Neural progenitor cell (in vitro differentiated cells): ENCODE measurements around the gene RPH3AL. TPM values are rescaled to one million over a fixed set of nuclear protein-coding genes. Genes with fewer than 3 reads are reported as not detected.
A peak's percentile ranks its signal among the peaks of the same experiment; 100 is the strongest.
"Not testable (repeated sequence)": the region's sequence is repeated elsewhere in the genome, so short reads cannot be mapped to it uniquely, and the experiment has no call there.

Experiments
- DNase-seq: peaks from one replicate; pipeline ENCODE4 v3.0.0-alpha.2; 2016; ENCODE audit warnings: low spot score
- H2AFZ ChIP-seq: fragments of 200-600 bp; sonication (generic); replicated peaks from 2 replicates; pipeline ENCODE4 v1.6.1; 2016; ENCODE audit warnings: antibody characterized with exemption
- H3F3A ChIP-seq: fragments of 200-600 bp; sonication (generic); 2 replicates; pipeline ENCODE4 v1.6.1; 2016; ENCODE audit warnings: antibody characterized with exemption, low read depth
- H3K27ac ChIP-seq: fragments of 200-600 bp; sonication (generic); 2 replicates; pipeline ENCODE4 v1.5.1; 2016; ENCODE audit warnings: mild to moderate bottlenecking
- H3K27me3 ChIP-seq: fragments of 200-600 bp; sonication (generic); 2 replicates; pipeline ENCODE4 v1.6.1; 2016; ENCODE audit warnings: mild to moderate bottlenecking, moderate library complexity
- H3K36me3 ChIP-seq: fragments of 200-600 bp; sonication (generic); 2 replicates; pipeline ENCODE4 v1.5.1; 2016
- H3K4me1 ChIP-seq: fragments of 200-600 bp; sonication (generic); 2 replicates; pipeline ENCODE4 v1.6.1; 2016; ENCODE audit warnings: mixed run types
- H3K4me2 ChIP-seq: fragments of 200-600 bp; sonication (generic); 2 replicates; pipeline ENCODE4 v1.6.1; 2016
- H3K4me3 ChIP-seq: fragments of 200-600 bp; sonication (generic); 2 replicates; pipeline ENCODE4 v1.5.1; 2016
- H3K79me2 ChIP-seq: fragments of 200-600 bp; sonication (generic); 2 replicates; pipeline ENCODE4 v1.6.1; 2016; ENCODE audit warnings: low read depth
- H3K9ac ChIP-seq: fragments of 200-600 bp; sonication (generic); 2 replicates; pipeline ENCODE4 v1.6.1; 2016
- H3K9me3 ChIP-seq: fragments of 200-600 bp; sonication (generic); 2 replicates; pipeline ENCODE4 v1.5.1; 2016; ENCODE audit warnings: low read depth
- H4K20me1 ChIP-seq: fragments of 200-600 bp; sonication (generic); 2 replicates; pipeline ENCODE4 v1.6.1; 2016; ENCODE audit warnings: low read depth
- H3K27ac Mint-ChIP-seq: 3 replicates; pipeline ENCODE4 v1.8.0; 2021; ENCODE audit warnings: mixed read lengths
- H3K27me3 Mint-ChIP-seq: 2 replicates; pipeline ENCODE4 v1.8.0; 2022; ENCODE audit warnings: low read depth, mild to moderate bottlenecking, inconsistent platforms, moderate library complexity, mixed read lengths; ENCODE audit not compliant: insufficient read depth
- H3K36me3 Mint-ChIP-seq: 3 replicates; pipeline ENCODE4 v1.8.0; 2021; ENCODE audit warnings: mixed read lengths
- H3K4me1 Mint-ChIP-seq: 3 replicates; pipeline ENCODE4 v1.8.0; 2021; ENCODE audit warnings: mixed read lengths
- H3K4me3 Mint-ChIP-seq: 3 replicates; pipeline ENCODE4 v1.8.0; 2021; ENCODE audit warnings: mild to moderate bottlenecking, moderate library complexity, mixed read lengths
- H3K9me3 Mint-ChIP-seq: 3 replicates; pipeline ENCODE4 v1.8.0; 2020; ENCODE audit warnings: mixed read lengths
- EZH2 ChIP-seq: fragments of 200-600 bp; sonication (generic); IDR thresholded peaks from 2 replicates; pipeline ENCODE4 v1.6.1; 2017; ENCODE audit warnings: antibody characterized with exemption, mild to moderate bottlenecking, moderate library complexity
- EZH2phosphoT487 ChIP-seq: fragments of 200-600 bp; sonication (generic); IDR thresholded peaks from 2 replicates; pipeline ENCODE4 v1.6.1; 2017; ENCODE audit warnings: antibody characterized with exemption
- total RNA-seq: library from RNA; depleted of rRNA; stranded (reverse); fragments of >200 nt; gene quantifications from 2 replicates; pipeline ENCODE4 v1.2.3, GENCODE V29; 2015; ENCODE audit warnings: low replicate concordance
- TF ChIP-seq, protein P1 (sequence below): fragments of 200-600 bp; sonication (generic); IDR thresholded peaks from 2 replicates; pipeline ENCODE4 v1.5.1; 2017; ENCODE audit warnings: antibody characterized with exemption, mild to moderate bottlenecking

RPH3AL gene
- total RNA-seq, 1 donor from 2014 or later, result 7.5 TPM

DNA sequence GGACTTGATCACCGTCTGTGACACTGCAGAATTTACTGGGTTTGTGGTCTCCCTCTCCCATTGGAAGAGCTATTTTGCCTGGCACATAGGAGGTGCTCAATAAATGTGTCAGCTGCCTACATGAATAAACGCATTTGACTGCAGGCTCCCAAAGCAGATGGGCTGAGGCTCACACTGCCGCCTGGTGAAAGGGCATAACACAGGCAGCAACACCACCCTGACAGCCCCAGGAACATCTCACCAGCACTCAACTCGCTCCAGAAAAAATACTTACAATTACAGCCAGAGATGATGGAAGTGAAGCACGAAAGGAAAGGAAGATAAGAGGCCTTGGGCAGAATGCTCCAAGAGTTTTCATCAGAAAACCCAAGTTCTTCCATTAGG lies 73.9 kb downstream of the RPH3AL start:
- H3K36me3 ChIP-seq, result no peaks in the 10 kb centered on the region
- no peaks in the 10 kb centered on the region for H3K9me3 ChIP-seq
- no peaks in the 10 kb centered on the region for H3K4me1 ChIP-seq
- Mint-ChIP-seq H3K4me3 (no peak overlapping the region), H3K27ac (no peak overlapping the region), H3K9me3 (peaks cover 16% of the 10 kb centered on the region), H3K4me1 (no peaks in the 10 kb centered on the region), H3K36me3 (peaks cover 2% of the 10 kb centered on the region), H3K27me3 (peaks cover 6% of the 10 kb centered on the region)
- H2AFZ ChIP-seq, result no peak overlapping the region
- H3K4me2 ChIP-seq, result no peak overlapping the region
- H3K79me2 ChIP-seq, result no peaks in the 10 kb centered on the region
- H3K9ac ChIP-seq, result no peak overlapping the region
- H3K27me3 ChIP-seq, result no peaks in the 10 kb centered on the region
- no peak overlapping the region for H3K27ac ChIP-seq
- TF ChIP-seq EZH2phosphoT487 (no peak), EZH2 (no peak)
- TF ChIP-seq, protein P1, sequence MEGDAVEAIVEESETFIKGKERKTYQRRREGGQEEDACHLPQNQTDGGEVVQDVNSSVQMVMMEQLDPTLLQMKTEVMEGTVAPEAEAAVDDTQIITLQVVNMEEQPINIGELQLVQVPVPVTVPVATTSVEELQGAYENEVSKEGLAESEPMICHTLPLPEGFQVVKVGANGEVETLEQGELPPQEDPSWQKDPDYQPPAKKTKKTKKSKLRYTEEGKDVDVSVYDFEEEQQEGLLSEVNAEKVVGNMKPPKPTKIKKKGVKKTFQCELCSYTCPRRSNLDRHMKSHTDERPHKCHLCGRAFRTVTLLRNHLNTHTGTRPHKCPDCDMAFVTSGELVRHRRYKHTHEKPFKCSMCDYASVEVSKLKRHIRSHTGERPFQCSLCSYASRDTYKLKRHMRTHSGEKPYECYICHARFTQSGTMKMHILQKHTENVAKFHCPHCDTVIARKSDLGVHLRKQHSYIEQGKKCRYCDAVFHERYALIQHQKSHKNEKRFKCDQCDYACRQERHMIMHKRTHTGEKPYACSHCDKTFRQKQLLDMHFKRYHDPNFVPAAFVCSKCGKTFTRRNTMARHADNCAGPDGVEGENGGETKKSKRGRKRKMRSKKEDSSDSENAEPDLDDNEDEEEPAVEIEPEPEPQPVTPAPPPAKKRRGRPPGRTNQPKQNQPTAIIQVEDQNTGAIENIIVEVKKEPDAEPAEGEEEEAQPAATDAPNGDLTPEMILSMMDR, result no peak
- no peak for DNase-seq
- no peak overlapping the region for H3K4me3 ChIP-seq
- H3F3A ChIP-seq, result no peaks in the 10 kb centered on the region
- no peaks in the 10 kb centered on the region for H4K20me1 ChIP-seq

GRCh38 chr17:278055-278675 lies 74.4 kb downstream of the RPH3AL start:
- Histone ChIP-seq H3K4me2 (no peak overlapping the region), H3K9me3 (no peaks in the 10 kb centered on the region), H3K9ac (no peak overlapping the region), H3K36me3 (no peaks in the 10 kb centered on the region), H3F3A (no peaks in the 10 kb centered on the region), H3K79me2 (no peaks in the 10 kb centered on the region), H3K4me3 (no peak overlapping the region), H3K27me3 (no peaks in the 10 kb centered on the region), H2AFZ (no peak overlapping the region), H3K4me1 (no peaks in the 10 kb centered on the region), H3K27ac (no peak overlapping the region), H4K20me1 (no peaks in the 10 kb centered on the region)
- H3K27ac Mint-ChIP-seq, result no peak overlapping the region
- no peaks in the 10 kb centered on the region for H3K4me1 Mint-ChIP-seq
- DNase-seq, result no peak
- no peak overlapping the region for H3K4me3 Mint-ChIP-seq
- peaks cover 16% of the 10 kb centered on the region for H3K9me3 Mint-ChIP-seq
- H3K27me3 Mint-ChIP-seq, result peaks cover 6% of the 10 kb centered on the region
- no peak for TF ChIP-seq EZH2phosphoT487
- no peak for TF ChIP-seq EZH2
- peaks cover 2% of the 10 kb centered on the region for H3K36me3 Mint-ChIP-seq

DNA sequence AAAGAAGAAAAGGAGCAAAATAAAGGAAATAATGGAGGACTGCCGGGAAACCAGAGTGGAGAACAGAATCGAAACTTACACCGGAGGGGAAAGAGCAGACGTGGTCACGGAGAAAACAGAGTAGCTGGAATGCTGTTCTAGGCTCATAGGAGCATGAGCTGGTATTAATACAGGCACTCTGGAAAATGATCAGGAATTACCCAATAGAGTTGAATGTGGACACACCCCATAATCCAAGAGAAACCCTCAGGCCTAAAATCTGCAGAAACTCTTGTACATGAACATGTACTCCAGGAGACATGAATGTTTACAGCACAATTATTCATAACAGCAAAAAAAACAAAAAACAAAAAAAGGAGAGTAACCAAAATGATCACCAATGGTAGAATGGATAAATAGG lies 77.7 kb downstream of the RPH3AL start:
- Mint-ChIP-seq H3K27me3 (peaks cover 2% of the 10 kb centered on the region), H3K9me3 (peaks cover 7% of the 10 kb centered on the region), H3K27ac (peak overlapping the region; percentile 57), H3K4me3 (no peak overlapping the region), H3K4me1 (no peaks in the 10 kb centered on the region), H3K36me3 (no peaks in the 10 kb centered on the region)
- no peak overlapping the region for H3K4me2 ChIP-seq
- H3K9me3 ChIP-seq, result no peaks in the 10 kb centered on the region
- H3K36me3 ChIP-seq, result no peaks in the 10 kb centered on the region
- no peak overlapping the region for H3K4me3 ChIP-seq
- no peaks in the 10 kb centered on the region for H3K79me2 ChIP-seq
- TF ChIP-seq EZH2, result no peak
- no peak for TF ChIP-seq EZH2phosphoT487
- TF ChIP-seq, protein P1, result no peak
- no peak overlapping the region for H3K27ac ChIP-seq
- no peak overlapping the region for H3K9ac ChIP-seq
- H4K20me1 ChIP-seq, result no peaks in the 10 kb centered on the region
- H3K4me1 ChIP-seq, result no peaks in the 10 kb centered on the region
- no peak for DNase-seq
- no peaks in the 10 kb centered on the region for H3K27me3 ChIP-seq
- no peak overlapping the region for H2AFZ ChIP-seq
- H3F3A ChIP-seq, result no peaks in the 10 kb centered on the region

- Histone ChIP-seq H3K36me3 (no peaks in the 10 kb centered on the region), H3K27ac (no peak overlapping the region), H3K79me2 (no peaks in the 10 kb centered on the region), H3K9me3 (no peaks in the 10 kb centered on the region), H4K20me1 (no peaks in the 10 kb centered on the region), H2AFZ (no peak overlapping the region), H3K4me2 (no peak overlapping the region), H3K9ac (no peak overlapping the region), H3F3A (no peaks in the 10 kb centered on the region), H3K4me1 (no peaks in the 10 kb centered on the region), H3K27me3 (no peaks in the 10 kb centered on the region), H3K4me3 (no peak overlapping the region)
- no peak overlapping the region for H3K4me3 Mint-ChIP-seq
- peaks cover 2% of the 10 kb centered on the region for H3K27me3 Mint-ChIP-seq
- peaks cover 4% of the 10 kb centered on the region for H3K9me3 Mint-ChIP-seq
- no peaks in the 10 kb centered on the region for H3K4me1 Mint-ChIP-seq
- TF ChIP-seq EZH2phosphoT487 (no peak), EZH2 (no peak)
- TF ChIP-seq, protein P1, result no peak
- no peak for DNase-seq
- H3K36me3 Mint-ChIP-seq, result no peaks in the 10 kb centered on the region
- H3K27ac Mint-ChIP-seq, result peak overlapping the region; percentile 57
These were observed 78.4 kb downstream of the RPH3AL start for GRCh38 chr17:273981-274832.

DNA sequence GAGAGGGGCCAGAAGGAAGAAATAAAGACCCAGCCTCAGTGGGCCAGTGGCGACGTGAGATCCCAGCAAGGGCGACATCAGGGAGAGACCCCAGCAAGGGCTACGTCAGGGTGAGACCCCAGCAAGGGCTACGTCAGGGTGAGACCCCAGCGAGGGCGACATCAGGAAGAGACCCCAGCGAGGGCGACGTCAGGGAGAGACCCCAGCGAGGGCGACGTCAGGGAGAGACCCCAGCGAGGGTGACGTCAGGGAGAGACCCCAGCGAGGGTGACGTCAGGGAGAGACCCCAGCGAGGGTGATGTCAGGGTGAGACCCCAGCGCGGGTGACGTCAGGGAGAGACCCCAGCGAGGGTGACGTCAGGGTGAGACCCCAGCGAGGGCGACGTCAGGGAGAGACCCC lies 79.8 kb downstream of the RPH3AL start:
- not testable (repeated sequence) for H3K4me2 ChIP-seq, H2AFZ ChIP-seq, H3K4me1 Mint-ChIP-seq, H3F3A ChIP-seq, H3K27me3 Mint-ChIP-seq, H3K9me3 ChIP-seq, H3K4me3 ChIP-seq, H3K9ac ChIP-seq, H3K27ac ChIP-seq, DNase-seq, H3K36me3 Mint-ChIP-seq, H3K79me2 ChIP-seq, H3K4me1 ChIP-seq, H3K27me3 ChIP-seq, H4K20me1 ChIP-seq, H3K9me3 Mint-ChIP-seq, H3K27ac Mint-ChIP-seq, H3K4me3 Mint-ChIP-seq, H3K36me3 ChIP-seq
